Stomach (tissue), 4 donors: ENCODE measurements around the gene LSAMP.

Source experiments
- CTCF ChIP-seq, 7 experiments: fragments of 450-650 bp in 4 of 7; fragments of 200-600 bp in 3 of 7; sonication (generic) in 3 of 7; IDR thresholded peaks; one replicate each; pipeline ENCODE4 v1.5.1; 2016 to 2019; ENCODE audit warnings: antibody characterized with exemption in 7 of 7, control low read depth in 2 of 7, mild to moderate bottlenecking in 1 of 7
- EP300 ChIP-seq: sonication (generic); formaldehyde crosslinking; IDR thresholded peaks from one replicate; pipeline ENCODE4 v1.6.1; 2017; ENCODE audit warnings: antibody characterized with exemption
- POLR2A ChIP-seq, 4 donors: fragments of 450-650 bp; IDR thresholded peaks; one replicate each; pipeline ENCODE4 v1.6.1; 2016; ENCODE audit warnings: antibody characterized with exemption in 4 of 4, control low read depth in 2 of 4, mild to moderate bottlenecking in 1 of 4, moderate library complexity in 1 of 4
- POLR2AphosphoS5 ChIP-seq, 3 donors: sonication (generic); formaldehyde crosslinking; IDR thresholded peaks; one replicate each; pipeline ENCODE4 v1.6.1; 2016; ENCODE audit warnings: antibody characterized with exemption in 3 of 3

GRCh38 chr3:115805520-115805919 lies 639.8 kb downstream of the LSAMP start:
- TF ChIP-seq POLR2AphosphoS5 (IDR thresholded peaks at IDR 0.05): no peak
- no peak for TF ChIP-seq CTCF (IDR thresholded peaks at IDR 0.05)
- TF ChIP-seq EP300: no peak
- no peak for TF ChIP-seq POLR2A (IDR thresholded peaks at IDR 0.05)
